Endodermal cell (in vitro differentiated cells): ENCODE measurements around the gene HERC3. TPM values are rescaled to one million over a fixed set of nuclear protein-coding genes. Genes with fewer than 3 reads are reported as not detected.

Experiments
- DNase-seq: peaks from one replicate; pipeline ENCODE4 v3.0.0-alpha.2; 2017
- H3K27ac ChIP-seq: 2 replicates; pipeline ENCODE4 v1.5.1; 2013; ENCODE audit warnings: mild to moderate bottlenecking, low read depth, low read length, moderate library complexity
- H3K27me3 ChIP-seq: 2 replicates; pipeline ENCODE4 v1.6.1; 2013; ENCODE audit warnings: mild to moderate bottlenecking, low read length, moderate library complexity; ENCODE audit not compliant: insufficient read depth, control insufficient read depth, poor library complexity, severe bottlenecking
- H3K36me3 ChIP-seq: 2 replicates; pipeline ENCODE4 v1.7.0; 2013; ENCODE audit warnings: mild to moderate bottlenecking, low read length, moderate library complexity; ENCODE audit not compliant: control insufficient read depth, insufficient read depth
- H3K4me1 ChIP-seq: one replicate; pipeline ENCODE4 v1.7.0; 2013; ENCODE audit warnings: low read length; ENCODE audit not compliant: control insufficient read depth, insufficient read depth
- H3K4me3 ChIP-seq: 2 replicates; pipeline ENCODE4 v1.5.1; 2013; ENCODE audit warnings: mild to moderate bottlenecking, low read length, moderate library complexity
- H3K9ac ChIP-seq: 2 replicates; pipeline ENCODE4 v1.6.1; 2013; ENCODE audit warnings: mild to moderate bottlenecking, low read length, moderate library complexity; ENCODE audit not compliant: poor library complexity, severe bottlenecking; ENCODE audit errors: extremely low read depth
- H3K9me3 ChIP-seq: 2 replicates; pipeline ENCODE4 v1.6.1; 2013; ENCODE audit warnings: mild to moderate bottlenecking, low read length, moderate library complexity; ENCODE audit not compliant: control insufficient read depth
- H3K27ac Mint-ChIP-seq: 2 replicates; pipeline ENCODE4 v1.8.0; 2020; ENCODE audit warnings: mixed read lengths
- H3K27me3 Mint-ChIP-seq: 2 replicates; pipeline ENCODE4 v1.8.0; 2021; ENCODE audit warnings: mild to moderate bottlenecking, mixed read lengths; ENCODE audit not compliant: insufficient read depth
- H3K36me3 Mint-ChIP-seq: 2 replicates; pipeline ENCODE4 v1.8.0; 2020; ENCODE audit warnings: low read depth, mixed read lengths
- H3K4me1 Mint-ChIP-seq: 2 replicates; pipeline ENCODE4 v1.8.0; 2020; ENCODE audit warnings: mixed read lengths
- H3K4me3 Mint-ChIP-seq: 2 replicates; pipeline ENCODE4 v1.8.0; 2020; ENCODE audit warnings: mild to moderate bottlenecking, moderate library complexity, mixed read lengths
- H3K9me3 Mint-ChIP-seq: 2 replicates; pipeline ENCODE4 v1.8.0; 2020; ENCODE audit warnings: mild to moderate bottlenecking, mixed read lengths
- CTCF ChIP-seq: fragments of 200-600 bp; sonication (generic); conservative IDR thresholded peaks from 2 replicates; pipeline ENCODE4 v1.5.0; 2021; ENCODE audit warnings: antibody characterized with exemption, mild to moderate bottlenecking
- WGBS, 2 experiments: methylation state at CpG; one replicate each; pipeline versions ENCODE4 v1.1.5 to v1.1.7; 2013; ENCODE audit warnings: missing lambda C conversion rate in 2 of 2, mixed read lengths in 1 of 2; ENCODE audit not compliant: insufficient coverage in 1 of 2, insufficient read length in 1 of 2; 5-methylcytosine and 5-hydroxymethylcytosine counted together
- total RNA-seq, 2 donors: library from RNA; stranded (reverse); fragmentation: NEBNext Ultra II Directional in 1 of 2; extraction: Animal tissue kit (Norgen Biotek cat#: 25700) in 1 of 2; gene quantifications; 2 replicates in 1 of 2; 3 replicates in 1 of 2; pipeline ENCODE4 v1.2.1, GENCODE V29; 2021

The HERC3 gene
- total RNA-seq, 2 donors from 2014 or later: 4.4 to 5.9 TPM

- Mint-ChIP-seq H3K36me3 (no peaks in the 10 kb centered on the region), H3K27ac (no peak overlapping the region), H3K4me3 (peak overlapping the region; percentile 71), H3K27me3 (no peaks in the 10 kb centered on the region), H3K9me3 (no peaks in the 10 kb centered on the region), H3K4me1 (peaks cover 4% of the 10 kb centered on the region)
- peak overlapping the region; percentile 80 for H3K4me3 ChIP-seq
- H3K27ac ChIP-seq: no peak overlapping the region
- WGBS, 2 experiments: 49 to 54% methylated on average over 12 to 18 of the region's 18 CpGs
- no peak for TF ChIP-seq CTCF
- no peaks in the 10 kb centered on the region for H3K27me3 ChIP-seq
- H3K9ac ChIP-seq: no peak overlapping the region
- H3K4me1 ChIP-seq: peaks cover 2% of the 10 kb centered on the region
- H3K36me3 ChIP-seq: no peaks in the 10 kb centered on the region
- no peak for DNase-seq
- no peaks in the 10 kb centered on the region for H3K9me3 ChIP-seq
Observed at GRCh38 chr4:88697141-88697540, 104.9 kb downstream of the HERC3 start.

GRCh38 chr4:88697588-88698329, 105.5 kb downstream of the HERC3 start, which contains the start of gene NAP1L5:
Gene NAP1L5 (minus strand): TSS chr4:88697829. CDS start chr4:88697754, 75 bp downstream.
- Mint-ChIP-seq H3K4me3 (peak within 1 kb of the TSS; percentile 71), H3K27ac (peak within 1 kb of the TSS; percentile 58), H3K27me3 (no peaks in the 10 kb centered on the region), H3K9me3 (no peaks in the 10 kb centered on the region), H3K36me3 (no peaks in the 10 kb centered on the region), H3K4me1 (peaks cover 4% of the 10 kb centered on the region)
- peak; percentile 75 for DNase-seq
- Histone ChIP-seq H3K4me1 (peaks cover 2% of the 10 kb centered on the region), H3K9ac (no peak within 1 kb of the TSS), H3K27ac (no peak within 1 kb of the TSS), H3K9me3 (no peaks in the 10 kb centered on the region), H3K36me3 (no peaks in the 10 kb centered on the region), H3K4me3 (peak within 1 kb of the TSS; percentile 80), H3K27me3 (no peaks in the 10 kb centered on the region)
- TF ChIP-seq CTCF: no peak
- 54 to 55% methylated on average over 35 to 40 of the region's 40 CpGs for WGBS, 2 experiments

- no peak overlapping the region for H3K27ac ChIP-seq
- WGBS, 2 experiments: 92 to 95% methylated on average over 2 to 7 of the region's 7 CpGs
- peaks cover 2% of the 10 kb centered on the region for H3K4me1 ChIP-seq
- no peaks in the 10 kb centered on the region for H3K27me3 Mint-ChIP-seq
- no peak overlapping the region for H3K4me3 Mint-ChIP-seq
- no peak overlapping the region for H3K4me3 ChIP-seq
- no peak overlapping the region for H3K27ac Mint-ChIP-seq
- no peaks in the 10 kb centered on the region for H3K9me3 ChIP-seq
- DNase-seq: no peak
- H3K27me3 ChIP-seq: no peaks in the 10 kb centered on the region
- no peak overlapping the region for H3K9ac ChIP-seq
- H3K4me1 Mint-ChIP-seq: peaks cover 4% of the 10 kb centered on the region
- H3K9me3 Mint-ChIP-seq: no peaks in the 10 kb centered on the region
- TF ChIP-seq CTCF: no peak
- H3K36me3 Mint-ChIP-seq: no peaks in the 10 kb centered on the region
- H3K36me3 ChIP-seq: no peaks in the 10 kb centered on the region
Observed at GRCh38 chr4:88698519-88698918, 106.2 kb downstream of the HERC3 start.
